Measurements from ENCODE around the gene NUP188.
A peak's percentile ranks its signal among the peaks of the same experiment; 100 is the strongest.

Gene NUP188

GRCh38 chr9:128913995-128914772, 33.3 kb upstream of the NUP188 start:
- DNase-seq: no peak

- DNase-seq: no peak
Observed at GRCh38 chr9:128916204-128916603, 31.3 kb upstream of the NUP188 start.

GRCh38 chr9:128916745-128917144, 30.8 kb upstream of the NUP188 start:
- no peak for DNase-seq

- DNase-seq: no peak
Observed at GRCh38 chr9:128917151-128917849, 30.2 kb upstream of the NUP188 start.

- no peak for DNase-seq
Observed at GRCh38 chr9:128918921-128919320, 28.6 kb upstream of the NUP188 start.

- DNase-seq: no peak
Observed at GRCh38 chr9:128919402-128920089, 28.0 kb upstream of the NUP188 start.

GRCh38 chr9:128920381-128921058, 27.0 kb upstream of the NUP188 start, which contains the start of gene PHYHD1:
TSS of gene PHYHD1 (plus strand) at chr9:128920982. CDS start at chr9:128922324, 1,342 bp downstream.
- DNase-seq: no peak

GRCh38 chr9:128921881-128922763, 25.4 kb upstream of the NUP188 start:
- DNase-seq: no peak

GRCh38 chr9:128923493-128923883, 24.0 kb upstream of the NUP188 start:
- no peak for DNase-seq

GRCh38 chr9:128927731-128928411, 19.6 kb upstream of the NUP188 start:
- peak; percentile 39 to 41 for DNase-seq

- no peak for DNase-seq
Observed at GRCh38 chr9:128928624-128929023, 18.9 kb upstream of the NUP188 start.

GRCh38 chr9:128929560-128929959, 17.9 kb upstream of the NUP188 start:
- no peak for DNase-seq

GRCh38 chr9:128933731-128934130, 13.8 kb upstream of the NUP188 start:
- no peak for DNase-seq

- no peak for DNase-seq
Observed at GRCh38 chr9:128936171-128936865, 11.2 kb upstream of the NUP188 start.

GRCh38 chr9:128937310-128938165, 10.0 kb upstream of the NUP188 start:
- DNase-seq: no peak

- DNase-seq: no peak
Observed at GRCh38 chr9:128940271-128940921, 7.1 kb upstream of the NUP188 start.

GRCh38 chr9:128940946-128941755, 6.3 kb upstream of the NUP188 start:
- no peak for DNase-seq

Measured in stimulated activated CD4-positive, alpha-beta T cell treated with anti-CD3 and anti-CD28 coated beads, Interleukin-2, amount 100 ng/mL, for 48 hours (primary cell).